GM18861 (cell line): ENCODE data around the gene GINS1.

Experiments
- ATAC-seq: cut with Tn5 transposase; IDR thresholded peaks from one replicate; pipeline ENCODE4 v1.9.1; 2021; ENCODE audit not compliant: unreplicated experiment

Gene GINS1

DNA sequence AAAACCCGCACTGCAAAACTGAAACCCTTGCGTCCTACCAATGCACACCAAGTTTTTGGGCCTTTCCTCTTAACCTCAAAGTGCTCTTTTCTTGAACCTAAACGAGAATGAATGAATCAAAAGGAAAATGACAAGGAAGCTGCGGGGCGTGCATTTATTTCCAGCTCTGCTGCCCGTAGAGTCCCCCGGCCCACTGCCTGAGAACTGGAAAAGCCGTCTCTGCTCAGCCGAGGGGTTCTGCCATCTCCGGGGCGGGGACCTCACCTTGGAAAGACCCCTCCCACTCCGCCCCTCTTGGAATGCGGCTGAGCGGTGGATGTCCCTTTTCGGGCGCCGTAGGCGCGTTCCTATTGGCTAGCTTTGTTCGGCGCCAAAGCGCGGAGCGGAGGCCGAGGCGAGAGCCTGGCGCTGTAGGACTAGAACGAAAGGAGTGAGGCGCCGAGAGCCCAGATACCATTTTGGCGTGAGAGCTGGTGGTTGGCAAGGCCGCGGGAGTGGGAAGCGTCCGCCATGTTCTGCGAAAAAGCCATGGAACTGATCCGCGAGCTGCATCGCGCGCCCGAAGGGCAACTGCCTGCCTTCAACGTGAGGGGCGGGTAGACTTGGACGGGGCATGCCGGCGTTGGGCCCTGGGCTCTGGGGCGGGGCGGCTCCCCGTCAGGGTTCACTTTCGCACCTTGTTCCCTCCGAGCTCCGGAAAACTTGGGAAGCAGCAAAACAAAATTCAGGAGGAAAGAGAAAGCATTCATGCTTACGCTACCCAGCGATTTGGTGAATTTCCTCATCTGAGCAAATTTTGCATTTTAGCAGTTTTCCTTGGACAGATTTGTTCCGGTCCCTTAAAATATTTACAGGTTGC, at the start of gene GINS1:
Gene GINS1 (plus strand): TSS at position 363 of the 859 bp plus-strand sequence. CDS start 148 bp downstream, at position 511.
- peak; percentile 67 for ATAC-seq

DNA sequence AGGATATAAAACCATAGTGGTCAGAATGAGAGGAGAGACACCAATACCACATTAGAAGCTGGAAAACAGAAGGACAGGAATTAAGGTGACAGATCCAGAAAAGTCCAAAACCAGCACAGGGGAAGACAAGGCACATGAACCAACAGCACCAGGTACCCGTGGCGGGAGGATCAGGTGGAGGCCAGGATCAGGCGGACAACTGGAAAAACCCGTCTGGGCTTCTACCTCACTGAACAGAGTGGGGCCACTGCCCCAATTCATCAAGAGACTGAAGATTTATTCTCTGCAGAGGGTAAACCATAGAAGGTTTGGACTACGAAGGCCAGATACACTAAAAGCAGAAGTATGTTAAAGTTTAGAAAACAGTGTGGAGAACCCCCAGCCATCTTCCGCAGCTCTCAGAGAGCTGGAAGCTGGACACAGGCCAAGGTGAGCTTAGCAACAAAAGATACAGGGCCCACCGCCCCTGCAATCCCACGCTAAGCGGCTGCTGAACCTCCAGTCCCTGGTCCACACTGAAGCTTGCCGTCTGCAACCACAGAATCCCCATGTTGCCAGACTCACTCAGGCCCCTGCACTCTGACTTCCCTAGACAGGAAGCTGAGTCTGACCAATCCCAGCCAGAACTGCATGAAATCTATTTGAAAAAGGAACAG, 46.7 kb upstream of the GINS1 start:
- peak; percentile 59 for ATAC-seq

DNA sequence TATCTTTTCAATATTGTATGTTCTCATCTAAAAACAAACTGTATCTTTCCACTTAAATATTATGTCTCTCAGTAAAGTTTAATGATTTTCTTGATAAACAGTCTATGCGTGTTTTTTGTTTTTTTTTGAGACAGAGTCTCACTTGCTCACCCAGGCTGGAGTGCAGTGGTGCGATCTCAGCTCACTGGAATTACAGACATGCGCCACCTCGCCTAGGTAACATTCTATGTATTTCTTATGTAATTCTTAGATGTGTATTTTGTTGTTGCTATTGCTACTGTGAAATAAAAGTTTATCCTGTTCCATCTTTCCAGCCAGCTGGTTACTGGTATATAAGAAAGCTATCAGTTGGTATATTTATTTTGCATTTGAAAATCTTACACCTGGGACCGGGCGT, 46.2 kb upstream of the GINS1 start:
- peak; percentile 20 for ATAC-seq

DNA sequence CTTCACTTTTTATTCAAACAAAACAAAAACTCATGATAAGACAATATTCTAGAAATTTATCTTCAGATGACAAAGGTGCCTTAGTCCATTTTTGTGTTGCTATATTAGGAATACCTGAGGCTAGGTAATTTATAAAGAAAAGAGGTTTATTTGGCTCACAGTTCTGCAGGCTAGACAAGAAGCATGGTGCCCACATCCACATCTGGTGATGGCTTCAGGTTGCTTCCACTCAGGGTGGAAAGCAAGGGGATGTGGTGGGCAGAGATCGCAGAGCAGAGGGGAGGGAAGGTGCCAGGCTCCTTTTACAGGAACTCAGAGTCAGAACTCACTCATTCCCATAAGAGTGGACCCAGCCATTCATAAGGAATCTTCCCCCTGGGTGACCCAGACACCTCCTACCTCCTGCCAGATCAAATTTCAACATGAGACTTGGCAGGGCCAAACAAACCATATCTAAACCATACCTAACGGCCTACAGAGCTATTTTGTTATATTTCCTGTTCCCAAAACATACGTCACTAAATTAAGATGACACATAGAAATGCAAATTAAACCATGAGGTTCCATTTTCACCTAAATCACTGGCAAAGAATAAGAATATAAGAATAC, 43.2 kb upstream of the GINS1 start:
- ATAC-seq: no peak

DNA sequence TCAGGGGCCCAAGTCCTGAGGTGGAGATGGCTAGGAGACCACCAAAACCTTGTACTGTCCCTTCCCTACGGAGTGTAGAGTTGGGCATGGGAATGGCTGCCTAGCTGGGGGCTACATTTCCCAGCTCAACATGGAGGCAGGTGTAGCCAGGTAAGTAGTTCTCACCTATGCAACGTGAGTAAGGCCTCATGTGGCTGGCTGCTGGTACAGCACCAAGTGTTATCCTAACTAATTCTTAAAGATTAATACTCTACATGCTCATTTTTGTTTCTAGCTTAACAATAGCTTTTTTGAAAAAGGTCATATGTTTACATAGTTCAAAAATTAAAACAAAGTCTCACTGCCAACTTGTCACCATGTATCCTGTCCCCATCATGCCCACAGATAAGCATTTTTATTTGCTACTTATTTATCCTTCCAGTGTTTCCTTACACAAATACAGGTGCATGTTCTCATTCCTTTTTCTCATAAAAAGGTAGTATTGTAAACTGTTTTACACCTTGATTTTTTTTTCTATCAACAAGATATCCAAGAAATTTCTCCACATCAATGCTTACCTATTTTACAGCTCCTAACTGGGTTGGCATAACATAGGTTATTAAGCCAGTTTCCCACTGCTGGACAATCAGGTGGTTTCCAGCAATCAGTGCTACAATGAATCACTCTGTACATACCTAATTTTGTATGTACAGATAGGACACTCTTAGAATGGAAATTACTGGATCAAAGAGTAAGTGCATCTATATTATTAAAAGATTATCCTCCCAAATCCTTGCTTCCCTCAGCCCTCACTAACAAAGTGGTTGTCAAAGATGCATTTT, 42.4 kb upstream of the GINS1 start:
- ATAC-seq: no peak

DNA sequence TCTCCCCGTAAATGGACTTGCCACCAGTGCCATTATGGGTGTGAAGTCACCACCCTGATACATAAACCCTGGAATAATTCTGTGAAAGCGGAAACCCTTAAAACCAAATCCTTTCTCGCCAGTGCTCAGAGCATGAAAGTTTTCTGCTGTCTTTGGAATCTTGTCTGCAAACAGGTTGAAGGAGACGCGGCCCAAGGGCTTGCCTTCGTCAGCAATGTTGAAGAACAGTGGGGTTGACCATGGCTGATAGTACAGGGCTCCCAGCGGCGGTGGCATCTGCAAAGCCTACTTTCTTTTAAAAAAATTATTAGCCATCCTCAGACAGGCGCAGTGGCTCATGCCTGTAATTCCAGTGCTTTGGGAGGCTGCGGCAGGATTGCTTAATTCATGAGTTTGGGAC, 38.9 kb upstream of the GINS1 start:
- ATAC-seq: no peak

DNA sequence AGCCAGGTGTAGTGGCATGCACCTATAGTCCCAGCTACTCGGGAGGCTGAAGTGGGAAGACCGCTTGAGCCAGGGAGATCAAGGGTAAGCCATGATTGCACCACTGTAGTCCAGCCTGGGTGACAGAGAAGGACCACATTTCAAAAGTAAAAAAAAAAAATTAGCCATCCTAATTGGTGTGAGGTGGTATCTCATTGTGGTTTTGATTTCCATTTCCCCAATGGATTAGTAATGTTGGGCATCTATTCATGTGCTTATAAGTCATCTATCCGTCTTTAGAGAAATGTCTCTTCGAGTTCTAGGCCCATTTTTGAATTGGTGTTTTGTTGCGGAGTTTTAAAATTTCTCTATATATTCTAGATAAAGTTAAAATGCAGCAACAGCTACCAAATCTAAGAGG, 38.5 kb upstream of the GINS1 start:
- ATAC-seq: no peak

DNA sequence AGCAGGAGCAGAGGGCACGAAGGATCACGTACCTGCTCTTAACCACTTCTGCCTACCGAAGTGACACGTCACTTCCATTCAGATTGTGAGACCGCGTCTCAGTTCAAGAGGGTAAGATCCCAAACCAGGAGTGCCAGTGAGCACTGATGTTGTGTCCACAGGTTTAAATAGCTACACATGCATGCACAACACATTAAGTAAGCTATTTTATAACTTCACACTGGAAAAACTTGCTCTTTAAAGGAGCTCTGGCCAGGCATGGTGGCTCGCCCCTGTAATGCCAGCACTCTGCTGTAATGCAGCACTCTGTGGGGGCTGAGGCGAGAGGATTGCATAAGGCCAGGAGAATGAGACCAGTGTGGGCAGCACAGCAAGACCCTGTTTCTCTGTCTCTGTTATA, 37.9 kb upstream of the GINS1 start:
- ATAC-seq: no peak

DNA sequence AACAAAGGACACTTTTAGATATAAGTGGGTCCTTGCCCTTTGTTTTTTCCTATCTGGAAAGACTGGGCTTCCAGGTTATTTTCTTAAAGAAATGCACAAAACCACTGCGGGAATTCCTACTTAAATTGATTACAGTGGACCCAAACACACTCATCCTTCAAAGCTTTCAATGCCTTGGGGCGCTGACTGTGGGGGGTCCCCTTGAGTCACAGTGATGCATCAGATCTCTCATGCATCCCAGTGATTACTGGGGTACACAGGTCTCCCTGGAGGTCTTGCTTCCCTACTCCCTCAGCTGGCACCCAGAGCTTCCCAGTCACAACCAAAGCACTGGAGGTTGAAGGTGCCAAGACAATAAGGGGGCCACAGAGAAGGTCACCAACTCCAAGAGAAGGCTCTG, 37.5 kb upstream of the GINS1 start:
- no peak for ATAC-seq

DNA sequence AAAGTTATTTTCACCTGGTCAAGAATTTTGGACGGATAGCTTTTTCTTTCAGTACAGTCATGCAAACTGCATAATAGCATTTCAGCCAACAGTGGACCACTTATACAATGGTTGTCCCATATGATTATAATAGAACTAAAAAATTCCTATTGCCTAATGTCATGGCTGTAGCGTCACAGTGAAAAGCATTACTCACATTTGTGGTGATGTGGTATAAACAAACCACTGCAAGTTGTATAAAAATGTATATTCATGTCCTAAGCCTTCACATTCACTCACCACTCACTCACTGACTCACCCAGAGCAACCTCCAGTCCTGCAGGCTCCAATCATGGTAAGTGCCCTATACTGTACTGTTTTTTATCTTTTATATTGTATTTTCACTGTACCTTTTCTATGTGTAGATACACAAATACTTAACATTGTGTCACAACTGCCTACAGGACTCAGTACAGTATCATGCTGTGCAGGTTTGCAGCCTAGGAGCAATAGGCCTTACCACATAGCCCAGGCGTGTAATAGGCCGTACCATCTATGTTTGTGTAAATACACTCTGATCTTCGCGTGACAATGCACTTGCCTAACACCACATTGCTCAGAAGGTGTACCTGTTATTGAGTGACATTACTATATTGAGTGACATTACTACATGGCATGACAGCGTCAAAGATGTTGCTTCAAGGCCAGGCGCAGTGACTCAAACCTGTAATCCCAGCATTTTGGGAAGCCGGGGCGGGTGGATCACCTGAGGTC, 34.7 kb upstream of the GINS1 start:
- no peak for ATAC-seq

DNA sequence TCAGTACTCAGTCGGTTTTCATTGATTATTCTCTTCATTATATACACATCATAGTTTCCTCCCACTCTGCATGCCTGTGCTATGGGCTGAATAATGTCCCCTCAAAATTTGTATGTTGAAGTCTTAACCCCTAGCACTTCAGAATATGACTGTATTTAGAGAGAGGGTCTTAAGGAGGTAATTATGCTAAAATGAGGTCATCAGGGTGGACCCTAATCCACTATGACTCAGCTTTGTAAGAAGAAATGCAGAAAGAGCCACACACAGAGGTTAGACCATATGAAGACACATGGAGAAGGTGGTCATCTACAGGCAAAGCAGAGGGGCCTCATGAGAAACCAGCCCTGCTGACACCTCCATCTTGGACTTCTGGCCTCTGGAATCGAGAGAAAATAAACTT, 32.6 kb upstream of the GINS1 start:
- ATAC-seq: no peak

DNA sequence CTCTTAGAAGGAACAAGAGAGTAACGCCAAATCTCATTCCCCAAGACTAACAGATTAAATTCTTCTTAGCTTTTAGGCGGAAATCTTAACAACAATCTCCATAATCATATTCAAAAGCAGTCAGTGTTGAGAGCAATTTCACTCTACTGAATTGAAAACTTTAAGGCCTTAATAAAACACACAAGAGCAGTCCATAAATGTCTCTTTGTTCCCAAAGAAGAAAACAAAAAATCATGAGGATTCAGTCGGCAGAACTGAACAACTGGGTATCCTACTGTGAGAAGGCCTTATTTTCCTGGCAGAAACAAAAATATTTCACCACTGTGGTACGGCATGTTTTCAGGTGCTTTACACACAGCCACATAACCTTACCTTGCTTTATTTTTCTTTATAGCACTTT, 31.2 kb upstream of the GINS1 start:
- no peak for ATAC-seq

DNA sequence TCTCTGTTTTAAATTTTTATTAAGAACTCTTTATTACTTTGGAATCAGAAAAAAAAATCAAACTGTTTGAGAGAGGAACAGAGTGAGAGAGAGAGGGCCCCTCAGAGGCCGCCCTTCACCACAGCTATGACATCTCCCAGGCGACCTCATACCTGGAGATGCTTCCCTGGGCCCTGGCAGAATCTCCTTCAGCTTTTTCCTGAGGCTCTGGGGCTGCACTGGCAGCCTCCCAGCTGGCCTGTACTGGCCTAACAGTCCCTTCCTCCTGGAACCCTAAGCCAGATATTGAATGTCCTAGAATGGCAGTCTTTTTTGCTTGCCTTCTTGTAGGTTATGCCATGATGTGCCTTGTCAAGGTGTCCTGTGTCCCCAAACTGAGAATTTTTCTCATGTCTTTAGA, 30.6 kb upstream of the GINS1 start:
- no peak for ATAC-seq

DNA sequence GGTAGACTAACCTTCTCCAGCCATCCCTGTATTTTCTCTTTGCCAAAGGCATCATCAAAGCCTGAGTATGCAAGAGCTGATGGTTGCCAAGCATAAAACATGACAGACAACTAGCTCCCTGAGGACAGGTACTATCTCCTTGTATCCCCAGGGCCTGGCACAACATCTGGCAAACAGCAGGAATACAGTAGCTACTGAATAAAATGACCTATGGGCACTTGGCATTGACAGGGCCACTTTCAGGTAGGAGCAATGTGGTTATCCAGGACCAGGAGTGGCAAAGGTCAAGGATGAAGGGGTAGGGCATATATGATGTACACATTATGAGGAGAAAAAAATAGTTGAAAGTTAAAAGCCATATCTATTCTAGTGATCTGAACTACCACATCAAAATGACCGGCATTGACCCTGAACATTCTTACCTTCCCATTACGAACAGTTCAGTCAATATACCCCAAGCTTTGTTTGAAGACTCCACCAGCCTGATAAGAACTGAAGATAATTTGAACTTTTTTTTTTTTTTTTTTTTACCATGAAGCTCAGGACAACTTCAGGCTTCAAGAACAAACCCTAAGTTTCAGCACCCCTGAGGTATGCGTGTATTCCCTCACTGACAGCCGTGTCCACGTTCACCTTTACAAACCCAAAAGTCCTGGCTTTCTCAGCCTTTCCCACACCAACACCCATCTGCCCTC, 29.1 kb upstream of the GINS1 start:
- ATAC-seq: no peak

DNA sequence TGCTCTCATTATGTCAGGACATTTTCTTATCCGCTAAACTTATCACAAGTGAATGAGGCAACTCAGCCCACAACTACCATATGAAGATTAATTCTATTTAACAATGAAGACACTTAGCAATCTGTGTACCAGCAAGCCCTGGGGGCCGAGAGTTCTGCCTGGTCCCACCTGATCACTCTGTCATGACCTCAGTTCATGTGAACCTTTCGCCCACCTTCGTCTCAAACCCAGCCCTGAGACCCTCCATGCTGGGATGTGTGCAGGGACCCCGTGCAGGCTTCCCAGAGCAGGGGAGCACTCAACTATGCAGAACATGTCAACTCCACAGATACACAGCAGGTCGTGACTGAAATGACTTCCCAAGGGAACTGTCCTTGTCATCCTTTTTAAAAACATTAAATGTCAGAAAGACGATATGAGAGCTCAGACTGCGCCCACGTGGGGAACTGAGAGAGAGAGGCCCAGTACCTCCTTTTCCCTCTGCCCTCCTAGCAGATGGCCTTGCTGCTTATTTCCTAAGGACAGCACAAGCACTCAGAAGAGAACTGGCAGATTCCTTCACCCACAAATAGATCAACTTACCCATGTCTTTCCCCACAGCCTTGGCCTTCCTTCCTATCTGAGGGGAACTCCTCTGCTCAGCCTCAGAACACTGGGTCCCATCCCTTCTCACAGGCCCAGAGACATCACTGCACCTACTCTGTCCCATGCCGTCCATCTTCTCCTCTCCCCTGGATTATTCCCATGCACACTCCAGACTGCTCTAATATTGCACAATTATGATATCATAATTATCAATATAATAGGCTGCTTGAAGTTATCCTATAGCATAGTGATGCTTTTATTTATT, 28.4 kb upstream of the GINS1 start:
- ATAC-seq: no peak

DNA sequence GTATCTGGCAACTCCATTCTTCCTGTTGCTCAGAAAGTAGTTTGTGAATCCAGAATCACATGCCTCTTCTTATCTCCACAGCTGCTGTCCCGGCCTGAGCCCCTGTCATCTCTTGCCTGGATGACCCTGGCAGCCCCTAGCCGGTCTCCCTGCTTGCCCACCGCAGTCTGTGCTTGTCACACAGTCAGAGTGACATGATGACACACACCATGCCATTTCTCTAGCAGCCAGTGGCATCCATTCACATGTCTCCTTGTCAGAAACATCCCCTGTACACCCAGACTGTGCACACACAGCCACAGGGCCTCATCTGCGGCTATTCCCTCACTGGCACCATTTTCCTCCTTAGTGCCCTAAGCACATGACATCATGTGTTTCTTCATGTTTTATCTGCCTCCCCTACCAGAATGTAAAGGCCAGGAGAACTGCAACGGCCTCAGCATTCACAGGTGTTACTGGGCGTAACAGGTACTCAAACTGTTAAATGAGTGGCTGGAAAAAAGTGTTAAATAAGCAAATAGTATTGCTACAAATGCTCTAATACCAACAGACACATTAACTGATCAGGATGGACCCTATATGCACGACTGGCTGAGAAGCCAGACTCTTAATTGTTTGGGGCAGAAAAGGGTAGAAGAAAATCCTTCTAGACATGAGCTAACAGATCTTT, 26.4 kb upstream of the GINS1 start:
- ATAC-seq: no peak

DNA sequence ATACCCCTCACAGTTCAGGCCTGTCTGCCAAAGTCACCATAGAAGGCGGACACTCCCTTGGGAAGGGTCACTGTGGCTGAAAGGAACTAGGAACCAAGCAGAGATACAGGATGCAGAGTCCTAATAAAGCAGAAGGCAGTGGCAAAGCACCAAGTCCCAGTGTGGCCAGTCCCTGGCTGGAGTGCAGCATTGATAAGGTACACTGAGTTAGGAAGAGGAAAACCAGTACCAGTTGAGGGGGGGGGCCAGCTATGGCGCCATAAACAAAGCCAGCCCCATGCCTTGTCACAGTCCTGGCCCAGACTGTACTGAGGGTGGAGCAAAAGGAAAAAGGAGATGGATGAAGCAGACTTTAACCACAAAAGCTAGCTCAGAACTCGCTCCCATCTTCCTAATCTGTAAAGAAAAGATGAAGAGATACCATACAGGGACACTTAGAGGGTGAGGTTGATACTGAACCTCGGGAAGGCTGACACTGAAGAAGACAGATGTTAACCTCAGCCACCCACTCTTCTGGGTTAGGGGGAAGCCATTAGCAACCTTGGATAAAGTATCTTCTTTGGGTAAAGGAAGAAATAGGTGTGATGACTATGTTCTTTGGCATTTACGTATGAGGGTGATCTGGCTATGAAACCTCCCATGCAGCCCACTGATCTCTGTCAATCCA, 24.6 kb upstream of the GINS1 start:
- ATAC-seq: no peak

DNA sequence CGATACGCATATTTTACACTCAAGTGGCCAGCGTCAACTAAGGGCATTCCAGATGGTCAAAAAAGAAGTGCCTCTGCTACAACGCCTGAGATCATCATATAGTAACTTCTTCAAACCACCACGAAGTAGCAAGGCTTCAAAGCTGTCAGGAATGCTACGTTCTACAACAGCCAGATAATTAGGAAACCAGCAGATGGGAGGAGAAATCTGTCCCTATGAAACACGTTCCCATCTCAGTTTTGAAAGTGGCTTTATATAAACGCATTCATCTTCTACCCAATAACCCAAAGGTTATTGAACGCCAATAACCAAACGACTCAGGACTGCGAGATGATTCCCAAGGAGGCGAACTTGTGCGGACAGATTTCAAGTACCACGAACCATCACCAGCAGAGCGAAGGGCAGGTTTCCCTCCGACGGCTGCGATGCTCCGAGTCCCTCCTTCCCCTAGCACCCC, 18.0 kb upstream of the GINS1 start:
- ATAC-seq: no peak
